ENCODE data around the gene MNAT1. TPM values are rescaled to one million over a fixed set of nuclear protein-coding genes. Genes with fewer than 3 reads are reported as not detected.
"Not testable (repeated sequence)": the region's sequence is repeated elsewhere in the genome, so short reads cannot be mapped to it uniquely, and the experiment has no call there.

MNAT1 gene
- polyA plus RNA-seq, 3 donors, result 50.3 to 57.2 (median 53.1) TPM

GRCh38 chr14:60867503-60868172 is 133.1 kb downstream of the MNAT1 start:
- no peak for DNase-seq (ENCODE audit: low read depth in 3 of 3, low spot score in 2 of 3)

- no peak for DNase-seq (ENCODE audit: low read depth in 3 of 3, low spot score in 2 of 3)
Measured at GRCh38 chr14:60878121-60878520, 143.6 kb downstream of the MNAT1 start.

- no peak for DNase-seq (ENCODE audit: low read depth in 3 of 3, low spot score in 2 of 3)
Measured at GRCh38 chr14:60878536-60878935, 144.0 kb downstream of the MNAT1 start.

DNA sequence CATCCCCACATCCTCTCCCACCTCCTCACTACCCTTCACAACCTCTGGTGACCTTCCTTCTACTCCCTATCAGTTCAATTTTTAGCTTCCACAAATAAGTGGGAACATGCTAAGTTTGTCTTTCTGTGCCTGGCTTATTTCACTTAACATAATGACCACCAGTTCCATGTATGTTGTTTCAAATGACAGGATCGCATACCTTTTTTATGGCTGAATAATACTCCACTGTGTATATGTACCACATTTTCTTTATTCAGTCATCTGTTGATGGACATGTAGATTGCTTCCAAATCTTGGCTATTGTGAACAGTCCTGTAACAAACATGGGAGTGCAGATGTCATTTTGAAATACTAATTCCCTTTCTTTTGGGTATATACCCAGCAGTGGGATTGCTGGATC is 147.7 kb downstream of the MNAT1 start:
- DNase-seq (ENCODE audit: low read depth in 3 of 3, low spot score in 2 of 3), result no peak

DNA sequence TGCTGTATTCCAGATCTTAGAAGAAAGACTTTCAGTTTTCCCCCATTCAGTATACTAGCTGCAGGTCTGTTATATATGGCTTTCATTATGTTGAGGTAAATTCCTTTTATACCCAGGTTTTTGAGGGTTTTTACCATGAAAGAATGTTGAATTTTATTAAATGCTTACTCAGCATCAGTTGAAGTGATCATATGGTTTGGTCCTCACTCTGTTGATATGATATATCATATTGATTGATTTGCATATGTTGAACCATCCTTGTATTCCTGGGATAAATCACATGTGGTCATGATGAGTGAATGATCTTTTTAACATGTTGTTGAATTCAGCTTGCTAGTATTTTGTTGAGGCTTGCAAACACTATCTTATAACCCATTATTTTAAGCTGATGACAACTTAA is 149.6 kb downstream of the MNAT1 start:
- DNase-seq (ENCODE audit: low read depth in 3 of 3, low spot score in 2 of 3), result no peak

DNA sequence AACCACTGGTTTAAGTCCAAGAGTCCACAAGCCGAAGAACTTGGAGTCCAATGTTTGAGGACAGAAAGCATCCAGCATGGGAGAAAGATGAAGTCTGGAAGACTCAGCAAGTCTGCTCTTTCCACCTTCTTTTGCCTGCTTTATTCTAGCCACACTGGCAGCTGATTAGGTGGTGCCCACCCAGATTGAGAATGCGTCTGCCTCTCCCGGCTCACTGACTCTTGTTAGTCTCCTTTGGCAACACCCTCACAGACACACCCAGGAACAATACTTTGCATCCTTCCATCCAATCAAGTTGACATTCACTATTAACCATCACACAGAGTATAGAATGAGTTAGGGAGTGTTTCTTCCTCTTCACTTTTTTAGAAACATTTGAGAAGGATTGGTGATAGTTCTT is 156.1 kb downstream of the MNAT1 start:
- DNase-seq (ENCODE audit: low read depth in 3 of 3, low spot score in 2 of 3), result not testable (repeated sequence)

DNA sequence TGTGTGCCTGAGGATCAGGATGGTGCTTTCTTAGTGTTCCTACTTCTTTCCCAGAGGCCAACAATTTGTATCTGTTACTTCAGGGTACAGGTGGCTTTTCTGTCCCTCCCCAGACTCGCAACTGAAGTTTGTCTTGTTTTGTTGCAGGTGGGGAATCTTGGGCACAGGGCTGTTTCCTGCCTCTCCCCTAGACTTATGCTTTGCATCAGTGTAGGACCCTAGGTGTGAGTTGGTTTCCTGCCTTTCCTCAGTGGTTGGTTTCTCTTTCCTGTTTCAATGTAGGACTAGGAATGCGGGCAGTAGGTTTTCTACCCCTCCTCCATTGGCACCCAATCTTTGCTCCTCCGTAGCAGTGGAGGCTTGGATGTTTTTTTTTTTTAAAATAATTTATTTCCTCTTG is 159.3 kb downstream of the MNAT1 start:
- no peak for DNase-seq (ENCODE audit: low read depth in 3 of 3, low spot score in 2 of 3)

GRCh38 chr14:60904381-60904780 is 169.8 kb downstream of the MNAT1 start:
- DNase-seq (ENCODE audit: low read depth in 3 of 3, low spot score in 2 of 3), result no peak

DNA sequence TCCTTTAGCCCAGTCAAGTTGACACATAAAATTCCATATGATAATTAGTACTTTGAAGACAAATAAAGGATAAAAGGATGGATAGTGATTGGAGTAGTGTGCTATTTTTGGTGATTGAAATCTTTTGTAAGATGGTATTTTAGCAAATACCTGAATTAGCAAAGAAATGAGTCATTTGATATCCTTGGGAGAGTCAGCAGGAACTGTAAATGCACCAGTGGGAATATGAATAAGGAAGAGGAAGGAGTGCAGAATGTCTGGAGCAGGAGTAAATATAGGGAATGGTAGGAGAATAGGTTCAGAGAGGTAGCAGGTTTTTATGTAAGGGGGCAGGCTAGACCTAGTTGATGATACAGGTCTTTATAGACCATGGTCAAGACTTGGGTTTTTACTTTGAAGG is 171.4 kb downstream of the MNAT1 start:
- no peak for DNase-seq (ENCODE audit: low read depth in 3 of 3, low spot score in 2 of 3)

DNA sequence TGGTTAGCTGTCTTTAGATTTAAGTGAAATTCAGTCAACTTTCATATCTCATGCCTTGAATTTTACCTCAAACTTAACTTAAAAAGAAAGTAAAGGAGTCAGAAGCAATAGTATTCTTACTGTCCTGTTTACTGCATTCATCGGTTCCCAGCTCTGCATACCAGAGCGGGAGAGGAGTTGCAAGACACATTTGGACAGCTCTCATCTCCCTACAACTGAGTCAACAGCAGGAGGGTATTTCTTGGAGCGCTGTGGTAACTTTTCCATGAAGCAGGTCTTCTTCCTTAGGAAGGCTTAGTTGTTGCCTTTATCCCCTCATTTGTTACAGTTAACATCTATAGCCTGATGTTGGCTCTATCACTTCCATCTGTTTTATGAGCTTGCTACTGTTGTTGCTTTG is 181.2 kb downstream of the MNAT1 start:
- DNase-seq (ENCODE audit: low read depth in 3 of 3, low spot score in 2 of 3), result no peak

- DNase-seq (ENCODE audit: low read depth in 3 of 3, low spot score in 2 of 3), result no peak
Measured at GRCh38 chr14:60922050-60922449, 187.5 kb downstream of the MNAT1 start.

GRCh38 chr14:60925286-60925685 is 190.7 kb downstream of the MNAT1 start:
- DNase-seq (ENCODE audit: low read depth in 3 of 3, low spot score in 2 of 3), result no peak

DNA sequence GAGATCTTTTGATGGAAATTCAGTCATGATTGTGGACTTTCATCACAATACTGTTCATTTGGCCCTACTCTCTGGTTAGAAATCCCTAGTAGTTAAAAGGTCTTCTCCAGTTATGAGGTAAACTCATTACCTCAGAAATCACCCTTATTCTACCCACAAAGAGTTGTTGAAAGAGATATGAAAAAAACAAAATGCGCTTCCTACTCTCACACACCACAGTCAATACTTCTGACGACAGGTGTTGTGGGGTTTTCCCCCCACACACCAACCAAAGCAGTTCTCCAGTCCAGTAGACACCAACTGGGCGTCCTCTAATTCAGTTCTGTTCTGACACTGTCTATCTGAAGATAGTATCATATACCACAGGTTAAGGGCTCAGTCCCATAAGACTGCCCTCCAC is 191.4 kb downstream of the MNAT1 start:
- no peak for DNase-seq (ENCODE audit: low read depth in 3 of 3, low spot score in 2 of 3)

DNA sequence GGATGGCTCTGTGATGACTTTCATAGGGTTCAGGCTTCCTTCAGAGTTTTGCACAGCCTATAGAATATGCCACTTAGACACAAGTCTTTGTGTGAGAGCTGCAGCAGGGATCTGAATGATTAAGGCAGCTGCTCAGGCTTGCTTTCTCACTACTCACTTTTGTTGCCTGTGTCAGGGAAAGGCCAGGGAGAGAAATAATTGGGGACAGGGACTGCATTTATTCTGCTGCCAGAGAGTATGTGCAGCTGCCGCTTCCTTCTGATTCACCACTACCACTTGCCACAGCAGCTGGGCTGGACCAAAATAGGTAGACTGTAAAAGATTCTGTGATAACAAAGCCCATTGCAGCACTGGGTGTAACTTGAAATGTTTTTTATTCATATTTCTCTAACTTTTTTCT is 196.7 kb downstream of the MNAT1 start:
- no peak for DNase-seq (ENCODE audit: low read depth in 3 of 3, low spot score in 2 of 3)

DNA sequence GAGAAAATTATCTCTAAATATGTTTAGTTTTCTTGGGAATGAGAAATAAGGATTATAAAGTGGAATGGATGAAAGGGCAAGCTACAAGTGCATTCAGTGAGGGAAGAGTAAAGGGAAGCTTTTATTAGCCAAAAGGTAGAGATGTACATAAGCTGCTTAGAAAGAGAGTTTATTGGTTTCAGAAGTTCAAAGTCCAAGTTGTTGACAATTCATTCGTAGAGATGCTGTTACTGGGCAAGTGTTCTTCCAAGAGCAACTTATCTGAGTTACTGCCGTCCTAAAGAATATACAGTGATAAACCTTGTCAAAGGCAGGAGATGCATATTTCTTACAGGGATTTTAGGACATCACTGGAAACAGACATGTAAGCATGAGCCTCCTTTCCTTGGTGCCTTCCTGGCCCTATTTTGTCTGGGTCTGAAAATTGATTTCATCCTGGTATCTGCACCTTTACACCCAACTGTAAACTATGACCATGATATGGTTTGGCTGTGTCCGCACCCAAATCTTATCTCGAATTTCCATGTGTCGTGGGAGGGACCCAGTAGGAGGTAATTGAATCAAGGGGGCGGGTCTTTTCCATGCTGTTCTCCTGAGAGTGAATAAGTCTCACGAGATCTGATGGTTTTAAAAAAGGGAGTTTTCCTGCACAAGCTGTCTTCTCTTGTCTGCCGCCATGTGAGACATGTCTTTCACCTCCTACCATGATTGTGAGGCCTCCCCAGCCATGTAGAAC is 199.5 kb downstream of the MNAT1 start:
- DNase-seq (ENCODE audit: low read depth in 3 of 3, low spot score in 2 of 3), result no peak

- no peak for DNase-seq (ENCODE audit: low read depth in 3 of 3, low spot score in 2 of 3)
Measured at GRCh38 chr14:60935319-60935718, 200.8 kb downstream of the MNAT1 start.

DNA sequence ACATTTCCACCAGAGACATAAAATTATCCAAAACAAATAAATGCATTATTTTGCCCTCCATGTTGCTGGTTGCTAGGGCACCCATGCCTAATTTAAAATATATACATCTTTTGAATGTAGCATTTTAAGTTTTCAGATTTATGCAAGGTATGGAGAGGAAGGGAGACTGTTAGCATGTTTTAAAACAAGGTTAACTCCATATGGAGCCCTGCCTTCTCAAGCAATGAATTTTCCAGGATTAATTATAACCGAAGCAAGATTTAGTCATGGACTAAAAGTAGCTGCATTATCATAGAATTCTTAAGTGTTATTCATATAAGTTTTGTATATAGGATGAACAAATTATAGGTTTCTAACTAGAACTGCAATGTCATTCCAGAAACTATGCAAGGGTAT is 209.1 kb downstream of the MNAT1 start:
- no peak for DNase-seq (ENCODE audit: low read depth in 3 of 3, low spot score in 2 of 3)

DNA sequence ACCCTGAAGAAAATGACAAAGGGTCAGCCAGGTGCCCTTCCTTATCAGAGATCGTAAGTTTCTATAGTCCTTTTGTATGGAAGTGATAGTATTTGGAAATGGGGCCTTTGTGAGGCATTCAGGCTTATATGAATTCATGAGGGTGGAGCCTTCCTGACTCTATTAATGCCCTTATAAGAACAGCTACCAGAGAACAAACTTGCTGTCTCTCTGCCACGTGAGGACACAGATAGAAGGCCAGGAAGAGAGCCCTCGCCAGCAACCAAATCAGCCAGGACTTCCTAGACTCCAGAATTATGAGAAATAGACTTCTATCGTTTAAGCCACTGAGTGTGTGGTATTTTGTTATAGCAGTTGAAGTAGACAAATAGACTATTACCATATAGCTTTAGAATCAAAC is 209.6 kb downstream of the MNAT1 start:
- no peak for DNase-seq (ENCODE audit: low read depth in 3 of 3, low spot score in 2 of 3)

DNA sequence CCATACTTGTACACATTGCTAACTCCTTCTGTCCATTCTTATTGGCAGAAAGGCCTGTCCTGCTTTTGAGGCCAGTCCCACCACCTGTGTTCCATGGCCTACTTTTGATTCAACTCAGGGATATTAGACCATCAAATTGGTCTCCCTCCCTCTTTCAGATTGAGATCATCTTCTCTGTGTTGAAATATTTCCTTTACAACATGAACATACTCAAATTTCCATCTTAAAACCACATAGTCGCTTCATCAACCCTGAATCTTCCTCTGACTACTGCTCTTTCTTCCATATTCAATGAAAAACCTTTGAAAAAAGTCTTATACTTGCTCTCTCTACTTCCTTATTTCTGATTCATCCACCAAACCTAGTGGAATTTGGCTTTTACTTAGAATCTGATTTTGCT is 211.4 kb downstream of the MNAT1 start:
- DNase-seq (ENCODE audit: low read depth in 3 of 3, low spot score in 2 of 3), result no peak

DNA sequence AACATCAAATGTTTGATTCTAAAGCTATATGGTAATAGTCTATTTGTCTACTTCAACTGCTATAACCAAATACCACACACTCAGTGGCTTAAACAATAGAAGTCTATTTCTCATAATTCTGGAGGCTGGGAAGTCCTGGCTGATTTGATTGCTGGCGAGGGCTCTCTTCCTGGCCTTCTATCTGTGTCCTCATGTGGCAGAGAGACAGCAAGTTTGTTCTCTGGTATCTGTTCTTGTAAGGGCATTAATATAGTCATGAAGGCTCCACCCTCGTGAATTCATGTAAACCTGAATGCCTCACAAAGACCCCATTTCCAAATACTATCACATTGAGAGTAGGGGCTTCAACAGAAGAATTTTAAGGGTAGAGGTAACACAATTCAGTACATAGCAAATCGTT is 212.2 kb downstream of the MNAT1 start:
- no peak for DNase-seq (ENCODE audit: low read depth in 3 of 3, low spot score in 2 of 3)

GRCh38 chr14:60951776-60952435 is 217.3 kb downstream of the MNAT1 start:
- no peak for DNase-seq (ENCODE audit: low read depth in 3 of 3, low spot score in 2 of 3)

DNA sequence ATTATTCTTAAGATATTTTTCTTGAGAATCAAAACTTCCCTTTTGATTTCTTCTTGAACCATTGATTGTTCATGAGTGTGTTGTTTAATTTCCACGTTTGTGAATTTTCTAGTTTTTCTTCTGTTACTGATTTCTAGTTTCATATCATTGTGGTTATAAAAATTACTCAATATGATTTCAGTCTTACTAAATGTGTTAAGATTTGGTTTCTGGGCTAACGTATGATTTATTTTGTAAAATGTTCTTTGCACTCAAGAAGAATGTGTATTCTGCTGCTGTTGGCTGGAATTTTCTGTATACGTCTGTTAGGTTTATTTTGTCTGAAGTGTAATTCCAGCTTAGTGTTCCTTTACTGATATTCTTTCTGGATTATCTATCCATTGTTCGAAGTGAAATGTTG is 221.6 kb downstream of the MNAT1 start:
- no peak for DNase-seq (ENCODE audit: low read depth in 3 of 3, low spot score in 2 of 3)
